DND-41 (cell line): Measurements from ENCODE around the gene BCL2L11.

Experiments used
- CTCF ChIP-seq: IDR thresholded peaks from 2 replicates; pipeline ENCODE4 v1.5.1; 2012; ENCODE audit warnings: borderline replicate concordance, low read length, moderate library complexity, mild to moderate bottlenecking; ENCODE audit not compliant: poor library complexity, severe bottlenecking; ENCODE audit errors: extremely low read depth
- EZH2 ChIP-seq: IDR thresholded peaks from 3 replicates; pipeline ENCODE4 v1.6.1; 2012; ENCODE audit warnings: borderline replicate concordance, low read depth, mild to moderate bottlenecking, moderate library complexity, low read length, inconsistent platforms; ENCODE audit not compliant: severe bottlenecking

DNA sequence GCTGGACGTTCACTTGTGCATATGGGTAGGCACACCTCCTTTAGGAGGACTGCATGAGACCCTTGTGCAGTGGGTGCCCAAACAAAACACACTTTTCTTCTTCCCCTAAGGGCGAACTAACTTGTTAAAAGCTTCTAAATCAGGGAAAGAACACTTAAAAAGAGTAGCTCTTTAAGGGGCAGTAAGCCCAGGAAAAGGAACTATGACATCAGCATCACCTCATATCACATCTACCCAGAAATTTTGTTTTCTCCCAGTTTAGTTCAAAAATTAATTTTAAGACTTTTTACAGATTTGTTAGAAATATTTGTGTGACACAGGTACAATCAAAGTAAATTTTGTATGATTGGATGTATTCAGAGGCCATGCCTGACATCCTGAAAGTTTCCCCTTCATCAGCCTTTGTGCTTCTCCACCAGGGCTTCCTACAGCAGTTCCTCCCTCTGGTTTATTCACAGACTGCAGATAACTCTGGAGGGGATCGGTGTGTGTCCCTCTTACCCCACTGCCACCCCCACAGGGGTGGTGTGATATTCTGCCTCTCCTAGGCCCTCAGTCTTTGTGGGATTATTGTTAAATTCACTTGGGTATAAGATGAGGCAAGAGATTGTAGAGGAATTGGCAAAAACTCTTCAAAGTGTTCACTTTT lies 27.6 kb downstream of the BCL2L11 start:
- no peak for TF ChIP-seq CTCF
- no peak for TF ChIP-seq EZH2
